ENCODE measurements around the gene SGF29.

The SGF29 gene

DNA sequence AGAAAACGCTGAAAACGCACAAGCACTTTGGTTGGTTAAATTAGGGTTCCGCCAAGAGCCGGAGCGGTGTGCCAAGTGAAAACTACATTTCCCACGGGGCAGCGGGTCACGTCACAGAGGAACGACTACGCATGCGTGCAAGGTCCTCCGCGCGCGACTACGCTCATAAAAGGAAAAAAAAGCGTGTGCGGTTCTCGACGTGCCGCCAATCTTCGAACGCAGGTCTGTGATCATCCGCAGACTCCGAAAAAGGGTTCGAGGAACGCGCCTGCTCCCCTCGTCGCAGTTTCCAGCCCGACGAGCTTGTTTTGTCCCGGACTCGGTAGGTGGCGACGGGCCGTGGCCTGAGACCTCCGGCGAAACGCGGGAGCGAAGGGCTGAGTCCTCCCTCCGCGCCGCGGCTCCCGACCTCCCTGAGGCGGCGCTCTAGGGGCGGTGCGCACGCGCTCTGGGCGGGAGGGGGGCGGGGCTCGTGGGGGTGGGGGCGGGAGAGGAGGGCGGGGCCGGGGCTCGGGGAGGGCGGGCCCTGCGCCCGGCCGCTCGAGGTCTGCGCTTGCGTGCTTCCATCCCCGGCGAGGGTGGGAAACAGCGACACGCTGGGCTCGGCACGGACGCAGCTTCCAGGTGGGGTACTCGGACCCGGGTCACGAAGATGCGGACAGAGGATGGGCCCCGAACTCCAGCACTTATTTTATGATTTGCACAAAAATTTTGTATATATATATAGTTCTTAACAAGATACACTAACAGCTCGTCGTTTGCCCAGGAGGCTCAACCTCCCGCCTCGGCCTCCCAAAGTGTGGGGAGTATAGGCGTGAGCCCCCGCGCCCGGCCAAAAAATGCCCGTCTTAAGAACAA lies at the start of gene SGF29:
TSS of gene SGF29 (plus strand) at position 145 of the 858 bp plus-strand sequence. CDS start 27,150 bp downstream, outside the sequence.
- Histone ChIP-seq H3K27ac (ENCODE audit: low read length) (peak within 1 kb of the TSS; percentile 95), H3F3A (ENCODE audit: insufficient read depth, low read length) (no peaks in the 10 kb centered on the region), H2AFZ (ENCODE audit: low read length) (peak within 1 kb of the TSS; percentile 96), H3K4me1 (ENCODE audit: low read length) (no peaks in the 10 kb centered on the region), H3K9ac (ENCODE audit: low read length) (peak within 1 kb of the TSS; percentile 99), H3K79me2 (ENCODE audit: low read length) (peaks cover 15% of the 10 kb centered on the region), H3K9me3 (replicated peaks; ENCODE audit: insufficient read depth, low read length) (no peaks in the 10 kb centered on the region), H4K20me1 (ENCODE audit: insufficient read depth, low read length) (no peaks in the 10 kb centered on the region), H3K36me3 (replicated peaks; ENCODE audit: insufficient read depth, low read length) (no peaks in the 10 kb centered on the region), H3K4me2 (ENCODE audit: low read depth, low read length) (peak within 1 kb of the TSS; percentile 79), H3K27me3 (replicated peaks; ENCODE audit: insufficient read depth, low read length) (no peaks in the 10 kb centered on the region), H3K4me3 (ENCODE audit: low read length) (peak within 1 kb of the TSS; percentile 95), H3K9me2 (replicated peaks; ENCODE audit: insufficient read depth, low read length) (no peaks in the 10 kb centered on the region)
- TF ChIP-seq, protein P1, sequence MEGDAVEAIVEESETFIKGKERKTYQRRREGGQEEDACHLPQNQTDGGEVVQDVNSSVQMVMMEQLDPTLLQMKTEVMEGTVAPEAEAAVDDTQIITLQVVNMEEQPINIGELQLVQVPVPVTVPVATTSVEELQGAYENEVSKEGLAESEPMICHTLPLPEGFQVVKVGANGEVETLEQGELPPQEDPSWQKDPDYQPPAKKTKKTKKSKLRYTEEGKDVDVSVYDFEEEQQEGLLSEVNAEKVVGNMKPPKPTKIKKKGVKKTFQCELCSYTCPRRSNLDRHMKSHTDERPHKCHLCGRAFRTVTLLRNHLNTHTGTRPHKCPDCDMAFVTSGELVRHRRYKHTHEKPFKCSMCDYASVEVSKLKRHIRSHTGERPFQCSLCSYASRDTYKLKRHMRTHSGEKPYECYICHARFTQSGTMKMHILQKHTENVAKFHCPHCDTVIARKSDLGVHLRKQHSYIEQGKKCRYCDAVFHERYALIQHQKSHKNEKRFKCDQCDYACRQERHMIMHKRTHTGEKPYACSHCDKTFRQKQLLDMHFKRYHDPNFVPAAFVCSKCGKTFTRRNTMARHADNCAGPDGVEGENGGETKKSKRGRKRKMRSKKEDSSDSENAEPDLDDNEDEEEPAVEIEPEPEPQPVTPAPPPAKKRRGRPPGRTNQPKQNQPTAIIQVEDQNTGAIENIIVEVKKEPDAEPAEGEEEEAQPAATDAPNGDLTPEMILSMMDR (IDR thresholded peaks at IDR 0.05; ENCODE audit: low read length): peak; percentile 29
- TF ChIP-seq EZH2 (optimal IDR thresholded peaks at IDR 0.05; ENCODE audit: low read depth, low read length): no peak
- peak; percentile 93 for DNase-seq

DNA sequence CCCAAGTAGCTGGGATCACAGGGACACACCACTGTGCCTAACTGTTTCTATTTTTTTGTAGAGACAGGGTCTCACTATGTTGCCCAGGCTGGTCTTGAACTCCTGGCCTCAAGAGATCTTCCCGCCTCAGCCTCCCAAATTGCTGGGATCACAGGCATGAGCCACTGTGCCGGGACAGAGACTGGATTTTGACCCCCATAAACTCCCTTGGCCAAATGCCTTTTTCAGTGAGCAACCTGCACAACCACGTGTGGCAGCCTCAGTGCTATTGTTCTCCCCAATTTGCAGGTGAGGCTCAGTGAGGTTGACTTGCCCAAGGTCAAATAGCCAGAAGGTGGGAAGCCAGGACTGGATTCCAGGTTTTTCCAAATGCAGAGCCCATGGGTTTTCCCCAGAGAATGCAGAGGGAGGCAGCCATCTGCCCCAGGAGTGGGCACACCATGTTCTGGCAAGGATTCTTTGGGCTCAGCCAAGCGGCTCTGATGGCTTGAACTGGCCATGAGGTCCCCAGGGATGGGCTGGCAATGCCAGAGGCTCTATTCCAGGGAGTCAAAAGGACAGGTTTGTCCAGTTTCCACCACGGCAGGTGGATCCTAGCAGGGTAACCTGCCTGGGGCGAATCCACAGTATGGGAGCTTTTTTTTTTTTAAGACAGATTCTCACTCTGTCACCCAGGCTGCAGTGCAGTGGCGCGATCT lies 48.9 kb upstream of the SGF29 start:
- Histone ChIP-seq H3K27me3 (replicated peaks; ENCODE audit: insufficient read depth, low read length) (peaks cover 22% of the 10 kb centered on the region), H3K9ac (ENCODE audit: low read length) (no peak overlapping the region), H3K9me2 (replicated peaks; ENCODE audit: insufficient read depth, low read length) (no peaks in the 10 kb centered on the region), H3K36me3 (replicated peaks; ENCODE audit: insufficient read depth, low read length) (no peaks in the 10 kb centered on the region), H3K4me2 (ENCODE audit: low read depth, low read length) (no peak overlapping the region), H3K79me2 (ENCODE audit: low read length) (no peaks in the 10 kb centered on the region), H3K9me3 (replicated peaks; ENCODE audit: insufficient read depth, low read length) (no peaks in the 10 kb centered on the region), H3F3A (ENCODE audit: insufficient read depth, low read length) (no peaks in the 10 kb centered on the region), H2AFZ (ENCODE audit: low read length) (no peak overlapping the region), H3K27ac (ENCODE audit: low read length) (no peak overlapping the region), H3K4me1 (ENCODE audit: low read length) (peaks cover 4% of the 10 kb centered on the region; the same call in 1 of the 2 replicates), H4K20me1 (ENCODE audit: insufficient read depth, low read length) (no peaks in the 10 kb centered on the region), H3K4me3 (ENCODE audit: low read length) (no peak overlapping the region)
- no peak for DNase-seq
- TF ChIP-seq, protein P1 (IDR thresholded peaks at IDR 0.05; ENCODE audit: low read length): no peak
- TF ChIP-seq EZH2 (optimal IDR thresholded peaks at IDR 0.05; ENCODE audit: low read depth, low read length): no peak
- TF ChIP-seq EZH2phosphoT487 (IDR thresholded peaks at IDR 0.05; ENCODE audit: low read length): no peak

DNA sequence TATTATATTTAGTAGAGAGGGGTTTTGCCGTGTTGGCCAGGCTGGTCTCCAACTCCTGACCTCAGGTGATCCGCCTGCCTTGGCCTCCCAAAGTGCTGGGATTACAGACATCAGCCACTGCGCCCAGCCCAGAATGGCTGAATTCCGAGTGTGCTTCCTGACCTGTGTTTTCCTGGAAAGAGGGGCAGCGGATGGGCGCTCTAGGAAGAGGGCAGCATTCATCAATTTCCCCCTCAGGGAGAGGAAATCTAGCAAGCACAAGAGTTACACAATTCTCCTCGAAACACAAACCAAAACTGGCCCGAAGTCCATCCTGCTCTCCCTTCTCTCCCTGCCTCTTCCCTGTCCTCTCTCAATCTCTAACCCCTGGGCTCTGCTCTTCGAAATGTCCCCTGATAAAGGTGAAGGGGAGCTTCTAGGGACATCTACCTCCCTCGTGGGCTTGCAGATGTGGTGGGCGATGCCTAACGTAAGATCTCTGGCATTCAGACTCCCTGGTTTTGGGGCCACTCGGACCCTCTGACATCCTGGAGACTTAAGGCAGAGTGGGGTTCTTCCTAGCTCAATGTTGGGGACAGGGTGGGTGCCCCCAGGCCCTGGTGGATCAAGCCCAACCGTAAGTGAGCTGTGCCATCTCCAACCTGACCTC lies 48.1 kb upstream of the SGF29 start:
- Histone ChIP-seq H3K4me3 (ENCODE audit: low read length) (no peak overlapping the region), H3K4me2 (ENCODE audit: low read depth, low read length) (no peak overlapping the region), H2AFZ (ENCODE audit: low read length) (no peak overlapping the region), H3K4me1 (ENCODE audit: low read length) (peaks cover 4% of the 10 kb centered on the region; the same call in 1 of the 2 replicates), H3K27me3 (replicated peaks; ENCODE audit: insufficient read depth, low read length) (peaks cover 22% of the 10 kb centered on the region), H3K9ac (ENCODE audit: low read length) (no peak overlapping the region), H3K9me3 (replicated peaks; ENCODE audit: insufficient read depth, low read length) (no peaks in the 10 kb centered on the region), H4K20me1 (ENCODE audit: insufficient read depth, low read length) (no peaks in the 10 kb centered on the region), H3K79me2 (ENCODE audit: low read length) (no peaks in the 10 kb centered on the region), H3K27ac (ENCODE audit: low read length) (no peak overlapping the region), H3K9me2 (replicated peaks; ENCODE audit: insufficient read depth, low read length) (no peaks in the 10 kb centered on the region), H3F3A (ENCODE audit: insufficient read depth, low read length) (no peaks in the 10 kb centered on the region), H3K36me3 (replicated peaks; ENCODE audit: insufficient read depth, low read length) (no peaks in the 10 kb centered on the region)
- TF ChIP-seq EZH2 (optimal IDR thresholded peaks at IDR 0.05; ENCODE audit: low read depth, low read length): no peak
- no peak for DNase-seq
